Testis (tissue), 2 donors: ENCODE measurements around the gene TTC8.

Experiments
- CTCF ChIP-seq, 3 experiments: fragments of 450-650 bp in 2 of 3; fragments of 200-600 bp in 1 of 3; sonication (generic) in 1 of 3; IDR thresholded peaks; one replicate each; pipeline ENCODE4 v1.5.1; 2016 to 2019; ENCODE audit warnings: antibody characterized with exemption in 3 of 3, mild to moderate bottlenecking in 2 of 3, moderate library complexity in 1 of 3
- POLR2A ChIP-seq: fragments of 450-650 bp; IDR thresholded peaks from one replicate; pipeline ENCODE4 v1.6.1; 2017; ENCODE audit warnings: antibody characterized with exemption, mild to moderate bottlenecking, moderate library complexity

- TF ChIP-seq CTCF (IDR thresholded peaks at IDR 0.05) (no peak), POLR2A (no peak)
Observed at GRCh38 chr14:88882236-88882635, 57.8 kb downstream of the TTC8 start.
